ENCODE measurements around the gene LRCOL1.

LRCOL1 gene

DNA sequence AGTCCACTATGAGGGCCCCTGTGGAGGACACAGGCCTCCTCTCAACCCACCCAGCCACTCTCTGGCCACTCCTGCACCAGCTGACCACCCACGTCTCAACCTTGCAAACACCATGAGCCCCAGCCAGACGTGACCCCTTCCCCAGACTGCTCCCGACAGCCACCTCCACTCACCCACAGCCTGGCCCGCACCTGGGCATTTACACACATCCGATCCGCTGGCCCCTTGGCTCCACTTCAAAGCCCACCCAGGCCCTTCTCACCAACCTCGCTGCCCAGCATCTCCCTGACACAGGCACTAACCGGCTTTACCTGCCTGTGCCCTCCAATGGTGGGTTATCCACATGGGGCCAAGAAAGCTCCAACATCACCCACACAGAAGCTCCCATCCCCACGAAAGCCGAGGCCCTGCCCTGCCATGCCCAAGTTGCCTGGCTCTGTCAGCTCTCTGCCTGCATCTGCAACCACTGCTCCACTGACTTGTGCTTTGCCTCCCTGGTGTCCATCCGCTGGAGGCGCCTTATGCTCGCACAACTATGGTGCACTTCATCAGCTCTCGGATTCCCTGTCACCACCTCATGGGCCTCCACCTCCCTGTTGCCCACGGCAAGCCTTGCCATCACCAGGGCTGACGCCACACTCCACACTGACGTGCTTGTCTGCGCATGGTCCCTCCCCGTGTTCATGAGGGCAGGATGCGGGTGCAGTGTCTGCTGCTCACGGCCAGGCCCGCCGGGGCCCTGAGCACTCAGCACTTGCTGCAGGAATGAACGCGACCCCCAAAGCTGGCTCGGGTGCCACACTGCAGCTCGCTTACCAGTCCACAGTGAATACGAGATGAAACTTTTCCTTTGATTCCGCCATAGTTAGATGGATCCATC lies 24.9 kb upstream of the LRCOL1 start:
- DNase-seq (ENCODE audit: low spot score), result no peak

GRCh38 chr12:132634411-132634990 lies 24.1 kb upstream of the LRCOL1 start:
- no peak for DNase-seq (ENCODE audit: low spot score)

GRCh38 chr12:132633901-132634300 lies 23.5 kb upstream of the LRCOL1 start:
- DNase-seq (ENCODE audit: low spot score), result no peak

DNA sequence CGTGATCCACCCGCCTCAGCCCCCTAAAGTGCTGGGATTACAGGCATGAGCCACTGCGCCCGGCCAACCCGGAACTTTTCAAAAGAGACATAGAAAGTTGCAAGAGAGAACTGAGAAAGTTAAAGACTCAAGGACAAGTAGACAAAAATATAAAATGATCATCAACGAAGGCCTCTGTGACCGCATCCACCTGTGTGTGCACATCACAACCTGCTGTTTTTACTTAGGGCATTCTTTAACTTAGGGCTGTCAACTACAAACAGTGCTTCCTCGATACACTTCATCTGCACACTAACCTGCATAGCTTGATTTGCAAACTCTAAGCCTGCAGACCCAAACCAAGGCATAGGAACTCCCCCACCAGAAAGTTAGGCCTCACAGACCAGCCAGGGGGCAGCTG lies 23.0 kb upstream of the LRCOL1 start:
- DNase-seq (ENCODE audit: low spot score), result no peak

DNA sequence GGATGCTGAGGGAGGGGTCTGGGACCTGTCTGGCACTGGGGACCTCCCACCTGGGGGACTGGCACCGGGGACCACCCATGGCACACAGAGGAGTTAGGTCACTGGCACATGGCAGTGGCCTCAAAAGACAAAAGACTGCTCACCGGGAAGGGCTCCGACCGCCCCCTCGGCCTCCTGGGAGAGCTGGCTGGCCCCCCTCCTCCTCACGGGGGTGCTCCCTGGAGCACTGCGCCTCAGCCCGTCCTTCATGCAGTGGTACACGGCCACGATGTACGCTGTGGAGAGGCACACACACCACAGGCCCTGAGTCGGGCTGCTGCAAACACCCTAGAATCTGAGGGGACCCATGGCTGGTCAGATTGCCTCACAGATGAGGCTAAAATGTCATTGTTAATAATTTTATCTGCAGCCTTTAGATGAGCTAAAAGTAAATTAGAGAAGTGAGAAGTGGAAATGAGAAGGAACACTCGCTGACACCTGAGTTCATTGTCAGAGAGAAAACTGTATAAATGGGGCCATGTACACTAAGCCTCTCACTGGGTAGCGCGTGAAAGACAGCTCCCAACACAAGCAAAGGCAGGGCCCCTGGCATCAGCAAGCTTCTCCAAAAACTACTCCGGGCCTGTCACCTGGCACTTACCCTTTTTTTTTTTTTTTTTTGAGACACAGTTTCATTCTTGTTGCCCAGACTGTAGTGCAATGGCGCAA lies 22.3 kb upstream of the LRCOL1 start:
- DNase-seq (ENCODE audit: low spot score), result no peak

GRCh38 chr12:132631666-132632065 lies 21.3 kb upstream of the LRCOL1 start:
- no peak for DNase-seq (ENCODE audit: low spot score)

DNA sequence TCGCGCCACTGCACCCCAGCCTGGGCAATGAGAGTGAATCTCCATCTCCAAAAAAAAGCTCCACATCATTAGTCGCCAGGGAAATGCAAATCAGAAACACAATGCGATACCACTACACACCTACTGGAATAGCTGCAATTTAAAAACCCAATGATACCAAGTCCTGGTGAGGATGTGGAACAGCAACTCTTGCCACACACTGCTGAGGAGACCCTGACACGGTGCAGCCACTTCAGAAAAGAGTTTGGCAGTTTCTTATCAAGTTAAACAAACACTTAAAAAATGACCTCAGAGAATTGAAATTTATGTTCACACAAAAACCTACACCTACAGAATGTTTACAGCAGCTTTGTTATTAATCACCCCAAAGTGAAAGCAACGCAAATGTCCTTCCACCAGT lies 20.3 kb upstream of the LRCOL1 start:
- no peak for DNase-seq (ENCODE audit: low spot score)

GRCh38 chr12:132629330-132629729 lies 18.9 kb upstream of the LRCOL1 start:
- no peak for DNase-seq (ENCODE audit: low spot score)

- DNase-seq (ENCODE audit: low spot score), result no peak
These were observed 15.5 kb upstream of the LRCOL1 start for GRCh38 chr12:132625731-132626430.

- DNase-seq (ENCODE audit: low spot score), result no peak
These were observed 14.7 kb upstream of the LRCOL1 start for GRCh38 chr12:132624910-132625630.

GRCh38 chr12:132624186-132624855 lies 13.9 kb upstream of the LRCOL1 start:
- no peak for DNase-seq (ENCODE audit: low spot score)

- no peak for DNase-seq (ENCODE audit: low spot score)
These were observed 12.9 kb upstream of the LRCOL1 start for GRCh38 chr12:132623072-132623869.

- no peak for DNase-seq (ENCODE audit: low spot score)
These were observed 12.2 kb upstream of the LRCOL1 start for GRCh38 chr12:132622437-132623071.

DNA sequence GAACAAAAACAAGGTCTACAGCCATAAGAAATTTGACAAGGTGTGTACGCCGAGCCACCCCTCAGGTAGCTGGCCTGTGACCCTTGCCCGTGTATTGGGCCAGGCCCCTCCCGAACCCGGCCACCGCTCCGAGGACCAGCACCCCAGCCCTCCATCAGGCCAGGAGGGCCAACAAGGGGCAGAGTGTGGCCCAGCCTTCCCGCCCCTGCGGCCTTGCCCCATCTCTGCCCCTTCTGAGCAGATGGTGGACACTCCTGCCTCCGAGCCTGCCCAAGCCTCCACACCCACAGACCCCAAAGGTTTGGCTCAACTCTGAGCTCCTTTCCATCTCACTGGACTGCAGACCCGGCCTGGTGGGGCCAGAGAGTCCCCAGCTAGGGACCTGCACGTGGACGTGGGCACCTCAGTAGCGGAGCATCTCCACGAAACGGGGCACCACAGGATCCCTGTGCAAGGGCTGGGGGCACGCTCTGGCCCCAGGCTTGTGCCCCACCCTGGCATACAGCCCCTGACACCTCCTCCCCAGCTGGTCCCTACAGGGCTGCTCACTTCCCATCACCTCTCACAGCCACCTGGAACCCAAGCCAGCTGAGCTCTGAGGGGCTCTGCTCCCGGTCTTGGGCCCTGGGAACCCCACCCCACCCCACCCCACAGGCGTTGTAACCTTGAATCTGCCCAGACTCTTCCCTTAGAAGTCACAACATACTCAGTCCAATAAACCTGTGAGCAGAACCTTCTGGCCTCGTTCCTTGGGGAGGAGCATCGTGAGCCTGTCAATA lies 11.5 kb upstream of the LRCOL1 start:
- DNase-seq (ENCODE audit: low spot score), result no peak

DNA sequence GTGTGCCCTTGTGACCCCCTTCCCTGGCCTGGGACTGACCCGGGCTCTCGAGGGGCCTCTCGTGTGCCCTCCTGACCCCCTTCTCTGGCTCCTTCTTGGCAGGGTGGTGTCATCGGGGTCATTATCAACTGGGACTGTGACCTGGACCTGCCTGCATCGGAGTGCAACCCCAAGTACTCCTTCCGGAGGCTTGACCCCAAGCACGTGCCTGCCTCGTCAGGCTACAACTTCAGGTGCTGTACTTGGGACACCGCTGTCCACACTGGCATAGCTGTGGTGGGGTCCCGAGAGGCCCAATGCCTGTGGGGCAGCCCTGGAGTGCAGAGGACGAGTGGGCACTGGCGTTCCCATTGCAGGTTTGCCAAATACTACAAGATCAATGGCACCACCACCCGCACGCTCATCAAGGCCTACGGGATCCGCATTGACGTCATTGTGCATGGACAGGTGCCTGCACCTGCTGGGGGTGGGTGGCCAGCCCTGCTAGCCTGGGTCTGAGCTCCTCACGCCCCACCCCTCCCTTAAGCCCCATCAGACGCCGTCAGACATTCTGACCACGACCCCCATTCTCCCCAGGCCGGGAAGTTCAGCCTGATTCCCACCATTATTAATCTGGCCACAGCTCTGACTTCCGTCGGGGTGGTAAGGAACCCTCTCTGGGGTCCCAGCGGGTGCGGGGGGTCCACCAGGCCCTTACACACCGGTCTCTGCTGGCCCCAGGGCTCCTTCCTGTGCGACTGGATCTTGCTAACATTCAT lies 10.7 kb upstream of the LRCOL1 start:
- no peak for DNase-seq (ENCODE audit: low spot score)

DNA sequence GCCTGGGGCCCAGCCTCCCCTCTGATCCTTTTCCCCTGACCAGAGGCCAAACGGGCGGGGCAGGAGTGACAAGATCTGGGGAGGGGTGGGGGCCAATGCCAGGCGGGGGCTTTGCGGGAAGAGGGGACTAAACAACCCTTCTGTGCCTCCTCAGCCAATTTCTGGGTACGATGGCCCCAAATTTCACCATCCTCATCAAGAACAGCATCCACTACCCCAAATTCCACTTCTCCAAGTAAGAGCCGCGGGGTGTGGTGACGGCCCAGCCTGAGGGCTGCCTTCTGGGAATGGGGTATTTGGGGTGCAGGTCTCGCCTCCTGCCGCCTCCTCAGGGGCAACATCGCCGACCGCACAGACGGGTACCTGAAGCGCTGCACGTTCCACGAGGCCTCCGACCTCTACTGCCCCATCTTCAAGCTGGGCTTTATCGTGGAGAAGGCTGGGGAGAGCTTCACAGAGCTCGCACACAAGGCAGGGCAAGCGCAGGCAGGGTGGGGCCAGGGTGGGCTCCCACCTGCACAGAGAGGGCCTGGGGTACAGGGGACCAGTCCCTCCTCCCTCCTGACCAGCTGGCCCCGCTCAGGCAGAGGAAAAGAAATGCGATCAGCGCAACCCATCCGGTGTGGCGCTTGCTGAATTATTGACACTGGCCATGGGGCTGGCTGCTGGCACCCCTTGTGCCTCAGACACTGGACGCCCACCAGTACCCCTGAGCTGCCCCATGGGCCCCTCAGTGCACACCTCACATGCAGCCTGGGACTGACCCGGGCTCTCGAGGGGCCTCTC lies 9.9 kb upstream of the LRCOL1 start:
- DNase-seq (ENCODE audit: low spot score), result no peak

GRCh38 chr12:132619386-132620112 lies 9.2 kb upstream of the LRCOL1 start:
- no peak for DNase-seq (ENCODE audit: low spot score)
